Right lobe of liver (tissue), 6 donors: ENCODE results near the gene NUDT6. TPM values are rescaled to one million over a fixed set of nuclear protein-coding genes. Genes with fewer than 3 reads are reported as not detected.

Experiments used
- ATAC-seq, 4 donors: fragments of 200-7000 bp; cut with Tn5 transposase; one replicate each; pipeline ENCODE4 v1.9.1; 2020; ENCODE audit warnings: mild to moderate bottlenecking in 4 of 4, moderate library complexity in 4 of 4
- DNase-seq, 3 donors: peaks; one replicate each; pipeline ENCODE4 v3.0.0-alpha.2; 2020
- H3K27ac ChIP-seq, 3 donors: fragments of 200-600 bp; one replicate each; pipeline ENCODE4 v1.8.0; 2022
- H3K27me3 ChIP-seq, 2 donors: fragments of 200-600 bp; one replicate each; pipeline ENCODE4 v1.8.0; 2022
- H3K36me3 ChIP-seq, 4 donors: fragments of 200-600 bp; sonication (generic) in 1 of 4; one replicate each; pipeline versions ENCODE4 v1.5.1 to v1.8.0; 2017 to 2022; ENCODE audit warnings: control low read depth in 1 of 4
- H3K4me1 ChIP-seq, 4 donors: fragments of 200-600 bp; sonication (generic) in 1 of 4; one replicate each; pipeline versions ENCODE4 v1.5.1 to v1.8.0; 2017 to 2022; ENCODE audit warnings: control low read depth in 1 of 4
- H3K4me3 ChIP-seq, 3 donors: fragments of 200-600 bp; one replicate each; pipeline ENCODE4 v1.8.0; 2022
- H3K9me3 ChIP-seq, 4 donors: fragments of 200-600 bp; sonication (generic) in 1 of 4; one replicate each; pipeline versions ENCODE4 v1.5.1 to v1.8.0; 2017 to 2022; ENCODE audit warnings: control low read depth in 1 of 4
- CTCF ChIP-seq, 4 donors: fragments of 200-600 bp in 3 of 4; fragments of 450-650 bp in 1 of 4; IDR thresholded peaks; one replicate each; pipeline versions ENCODE4 v1.5.1 to v1.8.0; 2016 to 2022; ENCODE audit warnings: antibody characterized with exemption in 4 of 4, mild to moderate bottlenecking in 2 of 4
- POLR2A ChIP-seq: fragments of 450-650 bp; IDR thresholded peaks from one replicate; pipeline ENCODE4 v1.6.1; 2017; ENCODE audit warnings: antibody characterized with exemption, mild to moderate bottlenecking
- WGBS: methylation state at CpG from one replicate; pipeline ENCODE4 v1.1.6; 2018; ENCODE audit warnings: low coverage, low lambda C conversion rate; ENCODE audit not compliant: insufficient coverage; ENCODE audit errors: missing lambda C conversion rate; 5-methylcytosine and 5-hydroxymethylcytosine counted together
- intact Hi-C, 2 donors: fragments of 100-400 bp; cut with DNase I; formaldehyde crosslinking; loops; one replicate each; pipeline versions ENCODE4 v1.11.2 to v1.14.1; 2022
- total RNA-seq, 6 experiments: library from RNA; depleted of rRNA in 2 of 6; stranded (reverse); fragments of >200 nt in 2 of 6; fragmentation: NEBNext Ultra II Directional in 3 of 6; extraction: Animal tissue kit (Norgen Biotek cat#: 25700) in 3 of 6; gene quantifications; one replicate each; pipeline versions ENCODE4 v1.1.0 to v1.2.4, GENCODE V29; 2016 to 2023
- donor health status: DM: no; HTN: yes; CAD: no.
- donor health status: DM: no; HTN: no; CAD: no.
- donor health status: DM: no; HTN: no; CAD: no.
- donor health status: DM: no; HTN: yes; CAD: no.
- donor health status: DM: no; HTN: yes; CAD: no.

The NUDT6 gene
- total RNA-seq, 6 experiments from 2014 or later, result 8.0 to 20.5 (median 17.1) TPM

GRCh38 chr4:122963216-122963615 lies 40.8 kb upstream of the NUDT6 start:
- Histone ChIP-seq H3K4me3 (no peak overlapping the region), H3K4me1 (no peaks in the 10 kb centered on the region), H3K27ac (no peak overlapping the region), H3K27me3 (no peaks in the 10 kb centered on the region), H3K36me3 (no peaks in the 10 kb centered on the region), H3K9me3 (no peaks in the 10 kb centered on the region)
- intact Hi-C loops, result no loop called here
- ATAC-seq (no peak), DNase-seq (no peak)
- TF ChIP-seq POLR2A, result no peak
- no peak for TF ChIP-seq CTCF (IDR thresholded peaks at IDR 0.05)

- H3K9me3 ChIP-seq, result no peaks in the 10 kb centered on the region
- no peak for DNase-seq
- H3K27ac ChIP-seq, result no peak overlapping the region
- 50% methylated on average over 2 of the region's 2 CpGs for WGBS
- no peaks in the 10 kb centered on the region for H3K27me3 ChIP-seq
- ATAC-seq, result no peak
- intact Hi-C loops, result no loop called here
- H3K4me1 ChIP-seq, result no peaks in the 10 kb centered on the region
- no peak overlapping the region for H3K4me3 ChIP-seq
- TF ChIP-seq CTCF (IDR thresholded peaks at IDR 0.05) (no peak), POLR2A (no peak)
- H3K36me3 ChIP-seq, result no peaks in the 10 kb centered on the region
These were observed 38.2 kb upstream of the NUDT6 start for GRCh38 chr4:122960611-122961000.

- no peak for ATAC-seq
- TF ChIP-seq CTCF (IDR thresholded peaks at IDR 0.05), result no peak
- TF ChIP-seq POLR2A, result no peak
- no peak for DNase-seq
- Histone ChIP-seq H3K4me3 (no peak overlapping the region), H3K4me1 (no peaks in the 10 kb centered on the region), H3K27ac (no peak overlapping the region), H3K27me3 (no peaks in the 10 kb centered on the region), H3K36me3 (no peaks in the 10 kb centered on the region), H3K9me3 (no peaks in the 10 kb centered on the region)
- intact Hi-C loops, result no loop called here
- WGBS, result 80% methylated on average over 3 of the region's 3 CpGs
These were observed 37.7 kb upstream of the NUDT6 start for GRCh38 chr4:122959981-122960610.

GRCh38 chr4:122959441-122959840 lies 37.0 kb upstream of the NUDT6 start:
- Histone ChIP-seq H3K9me3 (no peaks in the 10 kb centered on the region), H3K4me1 (no peaks in the 10 kb centered on the region), H3K27me3 (no peaks in the 10 kb centered on the region), H3K36me3 (no peaks in the 10 kb centered on the region), H3K4me3 (no peak overlapping the region), H3K27ac (no peak overlapping the region)
- intact Hi-C loops, result no loop called here
- ATAC-seq (no peak), DNase-seq (no peak)
- TF ChIP-seq POLR2A (no peak), CTCF (IDR thresholded peaks at IDR 0.05) (no peak)
- WGBS, result 75% methylated on average over 3 of the region's 3 CpGs

GRCh38 chr4:122958505-122958904 lies 36.1 kb upstream of the NUDT6 start:
- no peaks in the 10 kb centered on the region for H3K36me3 ChIP-seq
- 92% methylated on average over 2 of the region's 2 CpGs for WGBS
- no peak overlapping the region for H3K27ac ChIP-seq
- DNase-seq (no peak), ATAC-seq (no peak)
- no peaks in the 10 kb centered on the region for H3K4me1 ChIP-seq
- intact Hi-C loops, result no loop called here
- no peak for TF ChIP-seq POLR2A
- TF ChIP-seq CTCF (IDR thresholded peaks at IDR 0.05), result no peak
- H3K9me3 ChIP-seq, result no peaks in the 10 kb centered on the region
- H3K4me3 ChIP-seq, result no peak overlapping the region
- no peaks in the 10 kb centered on the region for H3K27me3 ChIP-seq
